Stimulated activated naive CD4-positive, alpha-beta T cell treated with Interleukin-2 at 50 U/mL for 16 hours (primary cell): ENCODE results near the gene SUCNR1.
"Not testable (repeated sequence)": the region's sequence is repeated elsewhere in the genome, so short reads cannot be mapped to it uniquely, and the experiment has no call there.

Experiments used
- DNase-seq: peaks from one replicate; lab custom pipeline; 2025; lab: John Stamatoyannopoulos, UW

SUCNR1 gene

GRCh38 chr3:151873398-151873797 is at the start of gene SUCNR1:
Gene SUCNR1, plus strand, starts transcription at chr3:151873643. Its CDS starts 6,250 bp downstream, at chr3:151879893.
- no peak for DNase-seq

- DNase-seq: no peak
These were observed 45.6 kb upstream of the SUCNR1 start for GRCh38 chr3:151827816-151828215.

- no peak for DNase-seq
These were observed 37.5 kb upstream of the SUCNR1 start for GRCh38 chr3:151835751-151836525.

- DNase-seq: no peak
These were observed 36.4 kb upstream of the SUCNR1 start for GRCh38 chr3:151837057-151837456.

GRCh38 chr3:151838574-151839312 is 34.7 kb upstream of the SUCNR1 start:
- peak; percentile 16 for DNase-seq

GRCh38 chr3:151839313-151839631 is 34.2 kb upstream of the SUCNR1 start:
- DNase-seq: no peak

GRCh38 chr3:151841801-151842200 is 31.6 kb upstream of the SUCNR1 start:
- DNase-seq: no peak

GRCh38 chr3:151843275-151843674 is 30.2 kb upstream of the SUCNR1 start:
- no peak for DNase-seq

- DNase-seq: no peak
These were observed 28.0 kb upstream of the SUCNR1 start for GRCh38 chr3:151845306-151845905.

- DNase-seq: not testable (repeated sequence)
These were observed 23.4 kb upstream of the SUCNR1 start for GRCh38 chr3:151850065-151850464.

- no peak for DNase-seq
These were observed 21.2 kb upstream of the SUCNR1 start for GRCh38 chr3:151852074-151852811.

- DNase-seq: no peak
These were observed 17.3 kb upstream of the SUCNR1 start for GRCh38 chr3:151856118-151856517.

GRCh38 chr3:151856641-151857040 is 16.8 kb upstream of the SUCNR1 start:
- DNase-seq: no peak

- DNase-seq: no peak
These were observed 14.2 kb upstream of the SUCNR1 start for GRCh38 chr3:151859233-151859673.

GRCh38 chr3:151859905-151860304 is 13.5 kb upstream of the SUCNR1 start:
- DNase-seq: no peak

GRCh38 chr3:151863611-151864010 is 9.8 kb upstream of the SUCNR1 start:
- no peak for DNase-seq

GRCh38 chr3:151864423-151865101 is 8.9 kb upstream of the SUCNR1 start:
- no peak for DNase-seq

- DNase-seq: no peak
These were observed 6.6 kb upstream of the SUCNR1 start for GRCh38 chr3:151866711-151867410.

GRCh38 chr3:151867666-151868065 is 5.8 kb upstream of the SUCNR1 start:
- DNase-seq: no peak

GRCh38 chr3:151869181-151869580 is 4.3 kb upstream of the SUCNR1 start:
- no peak for DNase-seq
